Upper lobe of right lung (tissue), 1 donor: Measurements from ENCODE around the gene TNRC6C. TPM values are rescaled to one million over a fixed set of nuclear protein-coding genes. Genes with fewer than 3 reads are reported as not detected.

ENCODE experiments used
- ATAC-seq: fragments of 200-7000 bp; cut with Tn5 transposase; one replicate; pipeline ENCODE4 v1.9.1; 2020; ENCODE audit warnings: mild to moderate bottlenecking, moderate library complexity
- DNase-seq: peaks from one replicate; pipeline ENCODE4 v3.0.0-alpha.2; 2020
- H3K27ac ChIP-seq: fragments of 200-600 bp; one replicate; pipeline ENCODE4 v1.8.0; 2022
- H3K27me3 ChIP-seq: fragments of 200-600 bp; one replicate; pipeline ENCODE4 v1.8.0; 2022; ENCODE audit warnings: mild to moderate bottlenecking
- H3K36me3 ChIP-seq: fragments of 200-600 bp; one replicate; pipeline ENCODE4 v1.8.0; 2022
- H3K4me1 ChIP-seq: fragments of 200-600 bp; one replicate; pipeline ENCODE4 v1.8.0; 2022
- H3K4me3 ChIP-seq: fragments of 200-600 bp; one replicate; pipeline ENCODE4 v1.8.0; 2022; ENCODE audit warnings: mild to moderate bottlenecking
- H3K9me3 ChIP-seq: fragments of 200-600 bp; one replicate; pipeline ENCODE4 v1.8.0; 2022
- CTCF ChIP-seq: fragments of 200-600 bp; IDR thresholded peaks from one replicate; pipeline ENCODE4 v1.8.0; 2022; ENCODE audit warnings: antibody characterized with exemption
- intact Hi-C: fragments of 100-400 bp; cut with DNase I; formaldehyde crosslinking; loops from one replicate; pipeline ENCODE4 v1.11.0; 2022
- total RNA-seq: library from RNA; stranded (reverse); fragmentation: NEBNext Ultra II Directional; extraction: Animal tissue kit (Norgen Biotek cat#: 25700); gene quantifications from one replicate; pipeline ENCODE4 v1.2.1, GENCODE V29; 2021
- donor health status: DM: no; HTN: yes; CAD: no; lungs with severe emphysema.

The TNRC6C gene
- total RNA-seq, 1 donor from 2014 or later: 21.7 TPM

- H3K4me1 ChIP-seq: peaks cover 25% of the 10 kb centered on the region
- intact Hi-C loops: no loop called here
- no peak for ATAC-seq
- H3K4me3 ChIP-seq: no peak overlapping the region
- no peak overlapping the region for H3K27ac ChIP-seq
- no peak for DNase-seq
- no peaks in the 10 kb centered on the region for H3K9me3 ChIP-seq
- H3K27me3 ChIP-seq: no peaks in the 10 kb centered on the region
- H3K36me3 ChIP-seq: peaks cover 8% of the 10 kb centered on the region
- TF ChIP-seq CTCF: no peak
These were observed 85.9 kb downstream of the TNRC6C start for GRCh38 chr17:78044280-78044835.

DNA sequence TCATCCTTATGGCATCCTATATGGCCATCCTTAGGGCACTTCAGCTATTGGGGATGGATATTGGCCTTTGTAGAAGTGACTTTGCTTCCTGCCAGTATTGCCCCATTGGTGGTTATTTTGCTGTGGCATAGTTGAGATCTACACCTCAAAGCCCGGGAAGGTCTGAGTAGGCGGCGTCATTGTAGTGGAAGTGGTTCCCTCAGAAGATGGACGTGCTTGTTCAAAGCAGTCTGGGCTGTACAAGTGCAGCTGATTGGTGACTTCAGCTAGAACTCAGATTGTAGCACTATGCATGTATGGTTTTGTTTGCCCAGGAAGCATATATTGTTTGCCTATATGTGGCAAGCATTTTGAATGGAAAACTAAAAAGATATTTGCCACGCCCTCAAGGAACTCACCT lies 86.8 kb downstream of the TNRC6C start:
- no peak overlapping the region for H3K4me3 ChIP-seq
- no peak for TF ChIP-seq CTCF
- H3K27me3 ChIP-seq: no peaks in the 10 kb centered on the region
- peaks cover 17% of the 10 kb centered on the region for H3K4me1 ChIP-seq
- ATAC-seq (no peak), DNase-seq (no peak)
- H3K9me3 ChIP-seq: no peaks in the 10 kb centered on the region
- H3K36me3 ChIP-seq: peaks cover 17% of the 10 kb centered on the region
- no peak overlapping the region for H3K27ac ChIP-seq
- intact Hi-C loops: no loop called here

DNA sequence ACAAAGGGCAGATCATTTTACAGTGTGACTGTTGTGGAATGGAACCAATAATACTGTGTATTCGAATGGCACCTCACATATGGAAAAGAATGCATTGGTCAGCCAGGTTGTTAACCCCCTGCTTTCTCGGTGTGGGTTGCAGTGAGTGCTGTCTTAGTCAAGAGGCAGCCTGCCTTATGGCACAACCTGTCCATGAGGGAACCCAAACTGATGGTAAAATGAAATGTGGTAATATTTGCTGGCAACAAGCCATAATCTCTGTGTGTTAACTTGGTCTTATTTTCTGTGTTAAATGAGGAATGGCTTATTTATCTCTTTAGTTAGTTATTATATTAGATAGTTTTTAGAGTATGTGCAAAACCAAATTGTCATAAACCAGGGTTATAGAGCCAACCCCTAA lies 88.4 kb downstream of the TNRC6C start:
- no peak for ATAC-seq
- TF ChIP-seq CTCF: no peak
- H3K9me3 ChIP-seq: no peaks in the 10 kb centered on the region
- intact Hi-C loops: no loop called here
- H3K27me3 ChIP-seq: no peaks in the 10 kb centered on the region
- DNase-seq: no peak
- H3K36me3 ChIP-seq: peaks cover 23% of the 10 kb centered on the region
- H3K27ac ChIP-seq: no peak overlapping the region
- no peak overlapping the region for H3K4me3 ChIP-seq
- H3K4me1 ChIP-seq: peaks cover 7% of the 10 kb centered on the region

GRCh38 chr17:78048346-78049292 lies 90.1 kb downstream of the TNRC6C start:
- TF ChIP-seq CTCF: no peak
- no peaks in the 10 kb centered on the region for H3K9me3 ChIP-seq
- intact Hi-C loops: no loop called here
- DNase-seq (no peak), ATAC-seq (no peak)
- no peak overlapping the region for H3K4me3 ChIP-seq
- peaks cover 5% of the 10 kb centered on the region for H3K4me1 ChIP-seq
- H3K27me3 ChIP-seq: no peaks in the 10 kb centered on the region
- no peak overlapping the region for H3K27ac ChIP-seq
- peaks cover 26% of the 10 kb centered on the region for H3K36me3 ChIP-seq

GRCh38 chr17:78049609-78050008 lies 91.1 kb downstream of the TNRC6C start:
- Histone ChIP-seq H3K27ac (no peak overlapping the region), H3K4me1 (peaks cover 5% of the 10 kb centered on the region), H3K27me3 (no peaks in the 10 kb centered on the region), H3K4me3 (no peak overlapping the region), H3K9me3 (no peaks in the 10 kb centered on the region), H3K36me3 (peaks cover 32% of the 10 kb centered on the region)
- no peak for TF ChIP-seq CTCF
- intact Hi-C loops: no loop called here
- ATAC-seq: no peak
- DNase-seq: no peak
